H1 (cell line): ENCODE measurements around the gene MAPK8IP1. TPM values are rescaled to one million over a fixed set of nuclear protein-coding genes. Genes with fewer than 3 reads are reported as not detected.

Experiments used
- ATF2 ChIP-seq: IDR thresholded peaks from 2 replicates; pipeline ENCODE4 v1.6.1; 2012; ENCODE audit warnings: low read length, inconsistent platforms
- CHD2 ChIP-seq: IDR thresholded peaks from 2 replicates; pipeline ENCODE4 v1.6.1; 2012; ENCODE audit warnings: low read length, improper control_type of control experiment
- CHD7 ChIP-seq: fragments of 300-600 bp; sonication (generic); IDR thresholded peaks from 2 replicates; pipeline ENCODE4 v1.7.1; 2012; ENCODE audit warnings: low read length, moderate library complexity, mild to moderate bottlenecking, inconsistent platforms; ENCODE audit not compliant: insufficient replicate concordance
- CTBP2 ChIP-seq: IDR thresholded peaks from 2 replicates; pipeline ENCODE4 v1.7.0; 2011; ENCODE audit warnings: borderline replicate concordance, mild to moderate bottlenecking, moderate library complexity, mixed read lengths, low read length; ENCODE audit not compliant: insufficient read depth, insufficient read length
- HDAC6 ChIP-seq: IDR thresholded peaks from one replicate; pipeline ENCODE4 v1.7.1; 2012; ENCODE audit warnings: low read depth, mild to moderate bottlenecking, inconsistent platforms, low read length, moderate library complexity
- RAD21 ChIP-seq, 2 experiments: IDR thresholded peaks in 1 of 2; conservative IDR thresholded peaks in 1 of 2; 2 replicates each; pipeline ENCODE4 v1.6.1; 2011; ENCODE audit warnings: low read depth in 2 of 2, low read length in 2 of 2, improper control_type of control experiment in 1 of 2, inconsistent platforms in 1 of 2, mild to moderate bottlenecking in 1 of 2, moderate library complexity in 1 of 2
- RBBP5 ChIP-seq: IDR thresholded peaks from 2 replicates; pipeline ENCODE4 v1.7.1; 2012; ENCODE audit warnings: low read depth, mild to moderate bottlenecking, inconsistent platforms, low read length, moderate library complexity, borderline replicate concordance
- TBP ChIP-seq: IDR thresholded peaks from 2 replicates; pipeline ENCODE4 v1.6.1; 2011; ENCODE audit warnings: low read depth, low read length, improper control_type of control experiment
- polyA plus RNA-seq, 7 experiments: library from polyadenylated mRNA; depleted of rRNA in 3 of 7; stranded (reverse) in 5 of 7; unstranded in 2 of 7; fragments of >200 nt in 5 of 7; fragments of 200-250 nt in 2 of 7; gene quantifications; 1 replicate in 5 of 7; 2 replicates in 1 of 7; 4 replicates in 1 of 7; pipeline versions ENCODE4 v1.2.1 to v1.2.3, GENCODE V29; 2011 to 2013; ENCODE audit warnings: missing spikeins in 2 of 7, mixed read lengths in 2 of 7
- total RNA-seq: library from RNA; stranded (reverse); fragmentation: NEBNext Ultra II Directional; extraction: Animal tissue kit (Norgen Biotek cat#: 25700); gene quantifications from 2 replicates; pipeline ENCODE4 v1.2.1, GENCODE V29; 2021

The MAPK8IP1 gene
- total and polyA plus RNA-seq, 2 of the 8 experiments (the other 6 are each of a cell fraction or from before 2014, with no cell fraction given) = 32.4 to 40.1 TPM

- TF ChIP-seq CHD7 (no peak), CHD2 (no peak), RAD21 (IDR thresholded peaks at IDR 0.05 in 1 of 2, conservative IDR thresholded peaks at IDR 0.05 in 1 of 2; ENCODE audit: low read depth in 2 of 2, low read length in 2 of 2) (no peak), RBBP5 (no peak), TBP (no peak), CTBP2 (no peak), ATF2 (no peak), HDAC6 (no peak)
These were observed 48.6 kb downstream of the MAPK8IP1 start (continued) for GRCh38 chr11:45933846-45934579.
